ENCODE data around the gene RCSD1.

The RCSD1 gene

GRCh38 chr1:167617153-167618147, 12.6 kb upstream of the RCSD1 start:
- DNase-seq = peak in 9 of 51 donors; percentile 3 to 30 (median 11)

DNA sequence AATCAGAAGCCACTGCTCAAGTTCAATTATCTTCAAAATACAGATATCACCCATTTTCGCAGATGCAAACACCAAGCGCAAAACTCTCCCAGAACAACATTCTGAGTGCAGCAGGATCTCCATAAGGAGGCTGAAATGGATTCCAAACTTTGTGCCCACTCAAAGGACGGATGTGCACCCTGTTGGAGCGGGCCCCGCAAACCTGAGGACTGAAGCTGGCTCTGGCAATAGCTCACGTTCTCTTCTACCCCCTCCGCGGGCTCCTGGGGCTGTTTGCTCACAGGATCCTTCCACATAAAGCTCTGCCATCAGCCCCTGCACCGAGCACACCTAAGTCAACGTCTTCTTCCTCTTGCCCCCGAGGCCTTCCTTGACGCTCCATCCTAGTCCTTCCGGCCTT, 11.7 kb upstream of the RCSD1 start:
- DNase-seq = no peak

GRCh38 chr1:167618789-167619188, 11.2 kb upstream of the RCSD1 start:
- DNase-seq = no peak

DNA sequence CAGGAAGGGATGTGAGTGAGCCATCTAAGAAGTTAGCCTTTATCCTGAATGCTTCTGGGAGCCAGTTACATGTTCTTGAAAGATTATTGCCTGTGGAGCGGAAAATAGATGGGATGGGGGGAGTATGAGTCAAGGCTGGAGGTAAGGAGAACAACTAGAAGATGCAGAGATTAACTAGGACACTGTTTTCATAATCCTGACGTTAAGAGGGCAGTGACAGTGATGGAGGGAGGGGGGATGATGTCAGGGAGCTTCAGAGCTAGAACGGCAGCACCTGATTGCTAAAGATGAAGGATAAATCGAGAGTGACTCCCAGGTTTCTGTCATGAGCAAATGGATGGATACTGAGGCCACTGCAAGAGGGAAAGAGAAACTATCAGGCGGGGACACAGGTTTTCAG, 10.0 kb upstream of the RCSD1 start:
- no peak for DNase-seq

DNA sequence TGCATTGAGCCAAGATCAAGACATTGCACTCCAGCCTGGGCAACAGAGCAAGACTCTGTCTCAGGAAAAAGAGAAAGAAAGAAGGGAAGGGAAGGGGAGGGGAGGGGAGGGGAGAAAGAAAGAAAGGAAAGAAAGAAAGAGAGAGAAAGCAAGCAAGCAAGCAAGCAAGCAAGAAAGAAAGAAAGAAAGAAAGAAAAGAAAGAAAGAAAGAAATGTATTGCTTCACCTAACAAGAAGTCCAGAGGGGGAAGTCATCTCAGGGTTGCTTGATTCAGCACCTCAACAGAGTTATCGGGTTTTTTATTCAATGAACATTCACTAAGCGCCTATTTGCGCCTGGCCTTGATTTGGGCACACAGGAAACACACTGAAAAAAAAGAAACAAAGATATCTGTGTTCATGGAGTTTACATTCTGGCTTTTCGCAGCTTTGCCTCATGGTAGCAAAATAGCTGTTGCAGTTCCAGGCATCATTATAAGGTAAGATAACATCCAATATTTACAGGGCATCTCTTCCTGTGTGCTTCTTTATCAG, 8.2 kb upstream of the RCSD1 start:
- DNase-seq = no peak

DNA sequence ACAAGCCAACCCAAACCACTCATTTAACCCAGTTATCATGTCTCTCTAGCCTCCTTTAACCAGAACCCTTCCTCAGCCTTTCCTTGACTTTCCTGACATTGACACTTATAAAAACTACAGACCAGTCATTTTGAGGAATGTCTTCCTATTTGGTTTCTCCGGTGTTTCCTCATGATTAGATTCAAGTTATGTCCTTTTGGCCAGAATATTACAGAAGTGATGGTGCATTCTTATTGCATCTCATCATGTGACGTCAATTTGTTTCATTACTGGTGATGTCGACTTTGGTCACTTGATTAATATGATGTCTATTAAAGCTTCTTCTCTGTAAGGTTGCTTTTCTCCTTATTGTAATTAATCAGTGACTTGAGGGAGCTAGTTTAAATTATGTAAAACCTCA, 6.1 kb upstream of the RCSD1 start:
- no peak for DNase-seq

DNA sequence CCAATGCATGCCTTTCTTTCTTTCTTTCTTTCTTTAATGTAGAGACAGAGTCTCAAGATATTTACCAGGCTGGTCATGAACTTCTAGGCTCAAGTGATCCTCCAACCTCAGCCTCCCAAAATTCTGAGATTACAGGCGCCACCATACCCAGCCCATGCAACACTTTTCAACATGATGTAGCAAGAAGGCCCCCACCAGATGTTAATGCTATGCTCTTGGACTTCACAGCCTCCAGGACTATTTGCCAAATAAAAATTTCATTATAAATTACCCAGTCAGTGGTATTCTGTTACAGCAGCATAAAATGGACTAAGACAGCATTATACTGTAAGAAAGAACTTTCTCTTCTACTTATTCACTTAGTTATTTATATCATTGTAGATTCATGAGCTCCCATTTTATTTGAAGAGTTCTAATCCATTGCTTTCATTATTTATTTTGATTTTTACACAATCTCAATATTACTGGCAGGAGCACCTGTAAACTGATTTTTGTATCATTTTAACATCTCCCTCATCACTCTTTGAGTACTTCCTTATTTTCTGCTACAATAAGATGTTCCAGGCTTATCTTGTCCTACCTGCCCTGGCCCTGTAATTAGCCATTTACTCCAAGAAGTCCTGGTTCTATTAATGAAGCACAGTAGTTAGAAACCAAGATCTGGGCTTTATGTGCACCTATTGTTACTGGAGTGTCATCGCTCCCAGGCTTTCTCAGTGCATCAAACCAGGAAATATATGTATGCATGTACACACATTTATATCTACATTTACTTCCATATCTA, 4.8 kb upstream of the RCSD1 start:
- no peak for DNase-seq

- DNase-seq = peak in 3 of 51 donors; percentile 7 to 14 (median 9)
Observed at GRCh38 chr1:167627615-167627864, 2.5 kb upstream of the RCSD1 start.

GRCh38 chr1:167627865-167628641, 2.0 kb upstream of the RCSD1 start:
- no peak for DNase-seq

DNA sequence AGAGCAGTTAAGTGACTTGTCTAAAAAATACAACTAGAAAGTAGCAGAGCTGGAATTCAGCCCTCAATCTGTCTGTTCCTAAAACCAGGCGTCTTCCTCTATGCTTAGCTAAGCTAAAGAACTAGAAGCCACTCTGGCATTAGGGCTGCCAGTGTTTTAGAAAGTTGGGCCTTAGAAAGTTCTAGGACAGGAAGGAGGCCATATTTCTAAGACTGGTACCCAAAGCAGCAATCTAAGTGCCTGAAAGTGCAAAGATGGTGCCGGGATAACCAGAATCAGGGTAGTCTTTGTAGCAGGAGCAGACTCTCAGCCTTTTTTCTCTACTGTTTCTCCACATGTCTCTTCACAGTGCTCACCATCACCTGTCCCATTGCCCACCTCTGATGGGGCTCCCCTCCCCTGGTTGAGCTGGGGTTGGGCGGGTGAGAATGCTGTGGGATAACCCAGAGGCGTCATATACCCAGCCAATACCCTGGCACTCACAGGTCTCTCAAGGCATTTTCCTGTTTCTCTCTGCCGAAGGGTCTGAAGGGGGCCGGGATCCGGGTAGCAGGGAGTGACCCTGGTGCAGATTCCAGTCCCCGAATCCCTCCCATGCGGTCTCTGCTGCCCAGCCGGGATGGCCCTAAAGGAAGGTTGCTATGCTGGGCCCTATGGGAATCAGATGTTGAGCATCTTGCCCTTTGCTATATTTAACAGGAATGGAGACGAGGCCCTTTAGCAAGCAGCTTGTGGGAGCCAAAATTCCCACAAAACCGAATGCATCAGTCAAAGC, 1.1 kb upstream of the RCSD1 start:
- no peak for DNase-seq

- peak in 5 of 51 donors; percentile 5 to 24 (median 10) for DNase-seq
Observed at GRCh38 chr1:167630568-167631385, 745 bp downstream of the RCSD1 start.

- DNase-seq = no peak
Observed at GRCh38 chr1:167631386-167631935, 1.4 kb downstream of the RCSD1 start.

DNA sequence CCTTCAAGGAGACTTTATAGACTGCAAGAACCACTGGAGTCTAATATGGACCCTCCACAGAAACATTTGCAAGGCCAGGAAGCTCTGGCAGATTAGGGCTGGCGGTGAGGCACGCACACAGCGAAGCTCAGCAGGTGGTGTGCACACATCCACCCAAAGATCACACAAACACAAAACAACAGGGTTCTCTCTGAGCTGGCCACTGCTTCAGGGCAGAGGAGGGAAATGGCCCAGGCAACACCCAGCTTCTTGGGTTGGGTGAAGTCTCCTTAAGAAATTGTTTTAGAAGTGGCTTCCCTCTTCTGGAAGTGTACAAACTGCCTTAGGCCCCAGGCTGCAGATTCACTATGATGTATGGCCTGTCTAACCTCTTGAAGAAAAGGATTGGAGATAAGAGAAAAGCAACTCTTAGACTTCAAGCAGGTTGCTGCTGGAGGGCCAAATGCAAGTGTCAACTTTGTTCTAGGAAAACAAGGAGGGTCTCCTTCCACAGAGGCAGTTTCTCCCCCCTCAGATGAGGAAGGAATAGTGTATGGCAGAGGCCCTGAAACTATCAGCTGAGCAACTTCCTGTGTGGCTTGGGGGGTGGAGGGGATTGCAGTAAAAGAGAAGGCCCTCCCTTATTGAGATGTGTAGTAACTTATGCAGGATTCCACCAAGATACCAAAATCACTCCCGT, 2.0 kb downstream of the RCSD1 start:
- DNase-seq = peak in 1 of 51 donors; percentile 30

DNA sequence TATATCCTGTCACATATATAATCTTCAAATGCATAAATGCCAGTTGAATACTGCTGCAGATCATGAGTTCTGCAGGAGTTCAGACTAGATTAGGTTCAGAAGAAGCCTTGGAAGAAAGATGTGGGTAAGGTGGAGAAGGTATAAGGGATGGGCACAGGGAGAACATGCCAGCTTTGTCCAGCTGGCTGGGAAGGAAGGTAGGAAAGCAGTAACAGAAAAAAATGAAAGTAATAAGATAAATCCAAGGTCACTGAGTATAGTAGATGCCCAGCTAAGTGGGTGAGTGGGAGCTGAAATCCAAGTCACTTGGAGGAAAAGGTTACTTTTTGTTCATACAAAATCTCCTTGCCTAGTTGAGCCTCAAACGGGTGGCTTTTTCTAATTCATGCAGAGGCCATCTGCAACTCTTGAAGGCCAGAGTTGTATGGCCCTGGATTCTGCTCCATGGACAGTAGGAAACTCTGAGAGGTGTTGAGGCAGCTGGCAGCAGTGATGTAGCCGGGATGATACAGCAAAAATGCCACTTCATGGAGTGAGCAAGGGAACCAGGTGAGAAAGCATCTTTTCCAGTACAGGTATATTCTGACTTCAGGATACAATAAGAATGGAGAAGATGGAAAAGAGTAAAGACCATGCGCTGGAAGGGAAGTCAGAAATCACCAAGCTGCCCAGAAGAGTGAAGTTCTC, 3.4 kb downstream of the RCSD1 start:
- no peak for DNase-seq

GRCh38 chr1:167634435-167634834, 4.4 kb downstream of the RCSD1 start:
- DNase-seq = no peak

- no peak for DNase-seq
Observed at GRCh38 chr1:167635156-167635648, 5.2 kb downstream of the RCSD1 start.

- no peak for DNase-seq
Observed at GRCh38 chr1:167635941-167636340, 5.9 kb downstream of the RCSD1 start.

DNA sequence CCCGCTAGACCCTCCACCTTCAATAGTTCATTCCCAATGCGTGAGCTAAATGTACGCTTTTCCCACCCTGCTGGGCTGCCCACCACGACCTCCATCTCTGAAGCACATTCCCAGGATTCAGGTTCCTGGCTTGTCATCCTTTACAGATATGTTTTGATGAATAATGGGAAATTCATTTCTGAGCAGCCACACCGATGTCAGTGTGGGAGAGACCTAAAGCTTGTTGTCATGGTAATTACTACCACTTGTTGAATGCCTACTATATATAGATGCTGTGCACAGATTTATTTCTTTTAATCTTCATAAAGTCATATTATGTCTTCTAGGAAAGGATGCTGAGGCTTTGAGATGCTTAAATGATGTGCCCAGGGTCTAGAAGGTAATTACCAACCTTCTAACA, 8.0 kb downstream of the RCSD1 start:
- peak in 1 of 51 donors; percentile 56 for DNase-seq

Data from hypothalamus (tissue), 51 donors.